ENCODE data around the gene MARCHF4.

MARCHF4 gene

GRCh38 chr2:216375286-216375685 lies 3.0 kb upstream of the MARCHF4 start:
- DNase-seq (ENCODE audit: low read depth): peak; percentile 61
- TF ChIP-seq, protein P1, sequence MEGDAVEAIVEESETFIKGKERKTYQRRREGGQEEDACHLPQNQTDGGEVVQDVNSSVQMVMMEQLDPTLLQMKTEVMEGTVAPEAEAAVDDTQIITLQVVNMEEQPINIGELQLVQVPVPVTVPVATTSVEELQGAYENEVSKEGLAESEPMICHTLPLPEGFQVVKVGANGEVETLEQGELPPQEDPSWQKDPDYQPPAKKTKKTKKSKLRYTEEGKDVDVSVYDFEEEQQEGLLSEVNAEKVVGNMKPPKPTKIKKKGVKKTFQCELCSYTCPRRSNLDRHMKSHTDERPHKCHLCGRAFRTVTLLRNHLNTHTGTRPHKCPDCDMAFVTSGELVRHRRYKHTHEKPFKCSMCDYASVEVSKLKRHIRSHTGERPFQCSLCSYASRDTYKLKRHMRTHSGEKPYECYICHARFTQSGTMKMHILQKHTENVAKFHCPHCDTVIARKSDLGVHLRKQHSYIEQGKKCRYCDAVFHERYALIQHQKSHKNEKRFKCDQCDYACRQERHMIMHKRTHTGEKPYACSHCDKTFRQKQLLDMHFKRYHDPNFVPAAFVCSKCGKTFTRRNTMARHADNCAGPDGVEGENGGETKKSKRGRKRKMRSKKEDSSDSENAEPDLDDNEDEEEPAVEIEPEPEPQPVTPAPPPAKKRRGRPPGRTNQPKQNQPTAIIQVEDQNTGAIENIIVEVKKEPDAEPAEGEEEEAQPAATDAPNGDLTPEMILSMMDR (conservative IDR thresholded peaks at IDR 0.05; ENCODE audit: low read length): no peak
- H3K4me3 ChIP-seq (ENCODE audit: low read length): no peak overlapping the region

- DNase-seq (ENCODE audit: low read depth): no peak
Measured at GRCh38 chr2:216373896-216374295, 1.6 kb upstream of the MARCHF4 start.

DNA sequence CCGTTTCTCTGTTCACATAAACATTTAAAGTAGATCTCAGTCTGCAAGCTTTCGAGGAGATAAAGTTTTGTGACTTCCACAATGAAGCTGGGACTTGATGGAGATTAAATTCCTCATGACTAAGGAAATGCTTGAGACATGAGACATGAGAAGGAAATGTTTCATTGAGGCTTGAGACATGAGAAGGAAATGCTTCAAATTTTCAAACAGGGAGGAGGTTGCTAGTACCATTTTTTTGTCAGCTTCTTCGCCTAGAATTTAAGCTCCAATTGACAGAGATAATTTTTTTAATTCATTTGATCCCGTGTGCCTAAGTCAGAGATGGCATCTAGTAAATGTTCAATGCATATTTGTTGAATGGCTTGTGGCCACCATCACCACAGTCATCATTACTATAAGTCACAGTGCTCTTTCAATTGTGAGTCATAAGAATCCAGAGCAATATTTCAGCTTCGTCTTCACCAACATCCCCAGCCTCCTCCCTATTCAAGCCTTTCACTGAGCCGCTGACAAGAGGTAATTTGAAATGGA lies 543 bp upstream of the MARCHF4 start:
- TF ChIP-seq, protein P1 (conservative IDR thresholded peaks at IDR 0.05; ENCODE audit: low read length): no peak
- peak; percentile 94 for DNase-seq (ENCODE audit: low read depth)
- H3K4me3 ChIP-seq (ENCODE audit: low read length): peak overlapping the region; percentile 87

More at GRCh38 chr2:216373896-216374295, 1.6 kb upstream of the MARCHF4 start:
- H3K4me3 ChIP-seq (ENCODE audit: low read length): no peak overlapping the region
- TF ChIP-seq, protein P1 (conservative IDR thresholded peaks at IDR 0.05; ENCODE audit: low read length): no peak

- peak overlapping the region; percentile 87 for H3K4me3 ChIP-seq (ENCODE audit: low read length)
- DNase-seq (ENCODE audit: low read depth): peak; percentile 17
- TF ChIP-seq, protein P1 (conservative IDR thresholded peaks at IDR 0.05; ENCODE audit: low read length): no peak
Measured at GRCh38 chr2:216370961-216371712, 1.1 kb downstream of the MARCHF4 start.

GRCh38 chr2:216369821-216370220 lies 2.5 kb downstream of the MARCHF4 start:
- TF ChIP-seq, protein P1 (conservative IDR thresholded peaks at IDR 0.05; ENCODE audit: low read length): no peak
- no peak for DNase-seq (ENCODE audit: low read depth)
- peak overlapping the region; percentile 87 for H3K4me3 ChIP-seq (ENCODE audit: low read length)

DNA sequence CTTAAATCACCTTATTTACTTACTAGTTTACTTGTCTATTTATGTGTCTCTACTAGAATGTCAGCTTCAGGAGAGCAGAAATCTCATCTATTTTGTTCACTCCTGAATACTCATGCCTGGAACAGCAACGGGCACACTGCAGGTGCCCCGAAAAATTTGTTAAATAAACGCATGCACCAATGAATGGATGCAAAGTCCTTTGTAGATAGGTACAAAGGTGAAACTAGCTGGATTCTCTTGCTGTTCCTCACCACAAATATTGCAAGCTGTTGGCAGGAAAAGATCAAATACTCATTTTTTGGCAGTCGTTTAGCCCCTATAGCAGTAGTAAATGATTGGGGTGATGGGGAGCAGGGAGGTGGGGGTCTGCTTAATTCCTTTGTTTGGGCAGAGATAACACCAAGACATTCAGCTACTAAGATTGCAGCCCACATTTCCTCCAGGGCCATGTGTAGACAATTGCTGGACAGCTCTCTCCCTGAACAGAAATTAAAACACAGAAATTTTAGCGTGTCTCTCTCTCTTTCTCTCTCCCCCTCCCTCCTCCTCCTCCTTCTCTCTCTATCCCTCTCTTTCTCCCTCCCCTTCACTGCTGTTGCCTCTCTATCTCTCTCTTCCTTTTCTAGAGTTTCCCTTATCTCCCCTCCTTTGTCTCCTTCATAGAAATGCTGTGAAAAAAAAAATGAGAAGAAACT lies 5.4 kb downstream of the MARCHF4 start:
- DNase-seq (ENCODE audit: low read depth): peak; percentile 31
- TF ChIP-seq, protein P1 (conservative IDR thresholded peaks at IDR 0.05; ENCODE audit: low read length): no peak
- H3K4me3 ChIP-seq (ENCODE audit: low read length): no peak overlapping the region

Measured in AG10803 (cell line).